A172 (cell line): ENCODE measurements around the gene ASCL1. TPM values are rescaled to one million over a fixed set of nuclear protein-coding genes. Genes with fewer than 3 reads are reported as not detected.

ENCODE experiments used
- DNase-seq: peaks from one replicate; pipeline ENCODE4 v3.0.0-alpha.2; 2015; ENCODE audit warnings: low spot score
- total RNA-seq: library from RNA; depleted of rRNA; stranded (reverse); fragments of >200 nt; shearing (Covaris generic); gene quantifications from 2 replicates; pipeline ENCODE4 v1.2.3, GENCODE V29; 2014

The ASCL1 gene
- total RNA-seq, 1 experiment from 2014 or later = not detected

DNA sequence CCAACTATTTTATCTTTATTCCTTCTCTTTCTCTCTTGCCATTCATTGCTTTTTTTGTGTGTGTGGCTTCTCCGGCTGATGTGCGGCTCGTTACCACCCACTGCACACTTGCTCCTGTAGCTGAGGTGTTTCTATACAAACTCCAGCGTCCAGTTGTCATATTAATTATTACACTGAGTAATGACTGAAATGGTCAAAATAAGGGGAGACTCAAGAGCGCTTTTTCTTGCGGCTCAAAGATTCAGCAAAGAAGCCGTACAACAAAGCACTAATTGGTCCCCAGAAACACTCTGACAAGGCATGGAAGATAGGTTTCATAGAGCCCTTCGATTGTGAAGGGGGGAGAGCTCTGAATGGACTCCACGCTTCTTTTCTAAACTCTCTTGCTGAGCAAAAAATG, 5.6 kb upstream of the ASCL1 start:
- DNase-seq = no peak

- DNase-seq = no peak
Observed at GRCh38 chr12:102953221-102953620, 4.3 kb upstream of the ASCL1 start.

GRCh38 chr12:102954134-102954533, 3.3 kb upstream of the ASCL1 start:
- no peak for DNase-seq

GRCh38 chr12:102955926-102956737, 1.3 kb upstream of the ASCL1 start:
- no peak for DNase-seq

DNA sequence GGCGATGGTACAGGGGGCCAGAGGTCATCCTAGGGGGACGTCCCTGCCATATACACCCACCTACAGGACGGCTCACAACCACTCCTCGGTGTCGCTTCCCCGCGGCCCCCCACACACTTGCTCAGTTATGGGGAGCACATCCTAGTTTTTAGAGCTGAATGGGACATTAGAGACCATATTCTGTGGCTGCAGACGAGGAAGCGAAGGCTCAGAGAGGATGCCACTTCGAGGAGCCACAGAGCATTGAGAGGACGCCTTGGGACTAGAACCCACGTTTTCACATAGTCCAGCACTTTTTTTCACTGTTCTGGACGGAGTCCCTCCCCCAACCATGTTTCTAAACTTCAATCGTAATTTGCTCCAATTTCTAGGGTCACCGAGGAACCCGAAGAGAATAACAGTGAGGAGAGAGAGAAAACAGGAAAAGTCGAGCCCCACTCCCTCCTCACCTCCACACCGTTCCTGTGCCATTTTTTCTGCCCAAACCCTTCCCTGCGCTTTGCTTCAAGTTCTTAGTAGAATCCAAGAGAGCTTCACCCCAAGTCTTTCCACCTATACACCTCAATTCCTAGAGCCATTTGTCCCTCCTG, 641 bp upstream of the ASCL1 start:
- no peak for DNase-seq

GRCh38 chr12:102958073-102958829, 777 bp downstream of the ASCL1 start:
- no peak for DNase-seq

GRCh38 chr12:102958830-102959176, 1.3 kb downstream of the ASCL1 start:
- DNase-seq = no peak

DNA sequence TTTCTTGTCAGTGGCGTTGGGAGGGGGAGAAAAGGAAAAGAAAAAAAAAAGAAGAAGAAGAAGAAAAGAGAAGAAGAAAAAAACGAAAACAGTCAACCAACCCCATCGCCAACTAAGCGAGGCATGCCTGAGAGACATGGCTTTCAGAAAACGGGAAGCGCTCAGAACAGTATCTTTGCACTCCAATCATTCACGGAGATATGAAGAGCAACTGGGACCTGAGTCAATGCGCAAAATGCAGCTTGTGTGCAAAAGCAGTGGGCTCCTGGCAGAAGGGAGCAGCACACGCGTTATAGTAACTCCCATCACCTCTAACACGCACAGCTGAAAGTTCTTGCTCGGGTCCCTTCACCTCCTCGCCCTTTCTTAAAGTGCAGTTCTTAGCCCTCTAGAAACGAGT, 1.9 kb downstream of the ASCL1 start:
- DNase-seq = no peak

GRCh38 chr12:102960766-102961465, 3.4 kb downstream of the ASCL1 start:
- DNase-seq = no peak

GRCh38 chr12:102961466-102961855, 4.0 kb downstream of the ASCL1 start:
- no peak for DNase-seq

DNA sequence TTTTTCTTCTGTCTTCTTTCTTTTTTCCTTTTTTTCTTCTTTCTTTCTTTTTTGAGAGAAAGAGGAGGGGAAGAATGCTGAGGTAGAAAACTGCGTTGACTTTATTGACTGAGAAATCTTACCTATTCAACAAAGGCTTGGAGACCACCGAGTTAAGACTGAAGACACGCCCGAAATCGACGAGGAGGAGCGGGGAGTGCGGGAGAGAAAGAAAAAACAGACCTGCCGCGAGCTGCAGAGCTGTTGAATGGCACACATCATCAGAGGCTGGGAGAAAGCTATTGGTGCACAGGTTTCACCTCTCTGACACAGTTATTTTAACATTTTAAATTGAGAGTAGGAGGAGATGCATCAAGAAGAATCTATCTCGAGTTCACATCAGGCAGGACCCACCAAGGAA, 5.1 kb downstream of the ASCL1 start:
- DNase-seq = no peak

- DNase-seq = no peak
Observed at GRCh38 chr12:102962986-102963385, 5.5 kb downstream of the ASCL1 start.

DNA sequence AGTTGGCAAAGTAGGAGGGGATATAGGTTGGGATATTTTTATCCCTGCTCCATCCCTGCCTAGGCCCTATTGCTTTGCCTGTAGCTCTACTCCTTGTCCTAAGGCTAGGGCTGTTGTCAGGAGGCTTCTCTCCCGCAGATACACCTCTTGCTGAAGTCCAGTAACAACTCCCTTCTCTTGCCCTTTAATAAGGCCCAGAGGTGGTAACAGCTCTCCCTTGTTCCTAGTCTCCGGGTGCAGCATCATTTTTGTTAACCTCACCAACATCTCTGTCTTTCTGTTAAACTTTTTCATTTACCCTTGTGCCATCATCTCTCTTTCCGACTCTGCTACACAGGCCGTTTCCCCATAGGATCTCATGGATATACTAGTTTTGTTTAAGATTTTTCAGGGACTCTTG, 6.3 kb downstream of the ASCL1 start:
- no peak for DNase-seq

DNA sequence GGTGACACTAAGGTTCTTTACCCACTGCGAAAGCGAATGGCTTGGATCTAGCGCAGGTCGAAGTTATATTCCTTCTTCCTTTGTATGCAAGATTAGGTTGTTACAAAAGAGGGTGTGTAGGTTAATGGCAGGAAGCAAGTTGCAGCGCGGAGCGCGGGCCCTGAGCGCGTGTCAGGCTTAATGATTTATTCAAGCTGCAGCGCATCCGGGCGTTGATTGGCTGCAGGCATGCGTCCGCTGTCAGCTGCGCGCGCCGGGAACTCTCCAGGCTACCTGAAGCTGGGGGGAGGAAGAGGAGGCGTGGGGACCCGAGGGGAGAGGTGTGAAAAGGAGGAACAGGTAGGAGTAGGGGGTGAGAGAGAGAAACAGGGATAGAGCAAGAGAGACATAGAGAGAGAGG, 7.4 kb downstream of the ASCL1 start:
- no peak for DNase-seq

DNA sequence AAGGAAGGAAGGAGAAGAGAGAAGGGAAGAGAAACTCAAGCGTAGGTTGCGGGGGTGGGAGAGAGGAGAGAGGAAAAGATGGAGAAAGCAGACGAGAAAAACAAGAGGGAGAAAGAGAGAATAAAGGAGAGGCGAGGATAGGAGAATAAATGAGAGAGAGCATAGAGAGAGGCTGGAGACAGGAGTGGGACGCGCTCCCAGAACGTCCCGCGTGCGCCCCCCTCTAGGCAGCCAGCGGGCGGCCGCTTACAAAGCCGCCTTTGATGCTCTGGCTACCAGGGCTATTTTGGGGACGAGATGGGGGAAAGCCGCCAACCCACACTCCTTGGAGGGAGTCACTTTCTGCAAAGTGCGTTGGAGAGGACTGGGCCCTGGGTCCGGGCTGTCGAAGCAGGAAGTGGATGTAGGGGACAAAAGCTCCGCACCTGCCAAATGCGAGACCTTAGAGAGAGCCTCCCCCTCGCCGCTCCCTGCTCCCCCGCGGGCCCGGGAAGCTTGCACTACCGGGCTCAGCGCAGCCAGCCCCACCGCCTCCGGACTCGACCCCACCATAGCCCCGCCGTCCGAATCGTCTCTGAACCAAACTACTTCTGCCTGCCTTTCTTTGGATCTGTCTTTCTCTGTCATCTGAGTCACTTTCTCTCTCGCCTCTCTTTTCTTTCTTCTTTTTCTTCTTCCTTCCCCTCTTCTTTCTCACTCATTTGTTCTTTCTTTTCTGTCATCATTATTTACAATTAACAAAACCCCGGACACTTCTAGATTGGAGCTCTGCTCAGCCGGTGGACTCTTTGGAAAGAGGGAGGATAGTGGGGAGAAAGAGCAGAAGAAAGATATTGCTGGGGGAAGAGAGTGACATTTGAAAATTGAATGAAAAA, 8.0 kb downstream of the ASCL1 start:
- no peak for DNase-seq

- no peak for DNase-seq
Observed at GRCh38 chr12:102966200-102966863, 8.9 kb downstream of the ASCL1 start.

DNA sequence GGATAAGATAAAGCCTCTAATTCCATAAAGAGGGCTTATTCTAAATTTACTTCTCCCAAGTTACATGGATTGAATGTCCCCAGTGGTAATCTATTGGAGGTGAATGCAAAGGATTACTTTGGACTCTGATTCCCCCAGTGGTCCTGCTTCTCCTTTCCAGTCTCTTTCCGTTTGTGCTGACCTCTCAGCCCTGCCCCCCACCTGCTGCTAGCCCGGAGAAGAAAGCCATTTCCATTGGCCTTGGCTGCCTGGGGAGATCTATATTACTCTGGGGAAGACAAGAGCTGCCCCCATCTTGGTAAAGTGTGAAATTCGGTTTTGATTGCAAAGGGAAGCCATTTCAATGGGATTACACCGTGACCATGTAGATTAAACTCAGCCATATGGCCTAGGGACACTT, 13.3 kb downstream of the ASCL1 start:
- no peak for DNase-seq

DNA sequence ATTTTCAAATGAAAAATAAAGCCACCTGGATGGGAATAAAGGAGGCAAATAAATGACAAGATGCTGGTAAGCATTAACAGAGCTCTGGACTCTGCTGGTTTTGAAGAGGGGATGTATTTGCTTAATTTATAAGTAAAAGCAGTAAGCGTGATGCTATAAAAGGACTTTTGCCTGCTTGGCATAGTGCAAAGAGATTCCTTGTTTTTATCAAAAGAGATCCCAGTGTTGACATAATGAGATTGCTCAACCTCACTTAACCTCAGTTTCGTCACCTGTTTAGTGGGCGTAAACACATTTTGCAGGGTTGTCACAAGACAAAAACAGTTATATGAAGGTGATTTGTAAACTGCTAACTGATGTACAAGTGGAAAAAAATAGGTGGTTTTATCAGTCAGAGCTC, 13.8 kb downstream of the ASCL1 start:
- DNase-seq = no peak

- no peak for DNase-seq
Observed at GRCh38 chr12:102973583-102973982, 16.1 kb downstream of the ASCL1 start.

- no peak for DNase-seq
Observed at GRCh38 chr12:102976609-102977280, 19.3 kb downstream of the ASCL1 start.
